ENCODE results near the gene ERCC8.

GRCh38 chr5:60989790-60990189, 44.9 kb upstream of the ERCC8 start:
- TF ChIP-seq, protein P1, sequence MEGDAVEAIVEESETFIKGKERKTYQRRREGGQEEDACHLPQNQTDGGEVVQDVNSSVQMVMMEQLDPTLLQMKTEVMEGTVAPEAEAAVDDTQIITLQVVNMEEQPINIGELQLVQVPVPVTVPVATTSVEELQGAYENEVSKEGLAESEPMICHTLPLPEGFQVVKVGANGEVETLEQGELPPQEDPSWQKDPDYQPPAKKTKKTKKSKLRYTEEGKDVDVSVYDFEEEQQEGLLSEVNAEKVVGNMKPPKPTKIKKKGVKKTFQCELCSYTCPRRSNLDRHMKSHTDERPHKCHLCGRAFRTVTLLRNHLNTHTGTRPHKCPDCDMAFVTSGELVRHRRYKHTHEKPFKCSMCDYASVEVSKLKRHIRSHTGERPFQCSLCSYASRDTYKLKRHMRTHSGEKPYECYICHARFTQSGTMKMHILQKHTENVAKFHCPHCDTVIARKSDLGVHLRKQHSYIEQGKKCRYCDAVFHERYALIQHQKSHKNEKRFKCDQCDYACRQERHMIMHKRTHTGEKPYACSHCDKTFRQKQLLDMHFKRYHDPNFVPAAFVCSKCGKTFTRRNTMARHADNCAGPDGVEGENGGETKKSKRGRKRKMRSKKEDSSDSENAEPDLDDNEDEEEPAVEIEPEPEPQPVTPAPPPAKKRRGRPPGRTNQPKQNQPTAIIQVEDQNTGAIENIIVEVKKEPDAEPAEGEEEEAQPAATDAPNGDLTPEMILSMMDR (IDR thresholded peaks at IDR 0.05 in 8 of 11, conservative IDR thresholded peaks at IDR 0.05 in 3 of 11): no peak
- TF ChIP-seq POLR2A (IDR thresholded peaks at IDR 0.05): no peak
- no peak for TF ChIP-seq POLR2AphosphoS5 (IDR thresholded peaks at IDR 0.05)

Data from spleen (tissue), 7 donors.